HG03469 (cell line): ENCODE data around the gene TMEM59L.

ENCODE experiments used
- ATAC-seq: cut with Tn5 transposase; IDR thresholded peaks from one replicate; pipeline ENCODE4 v1.9.1; 2021; ENCODE audit warnings: mild to moderate bottlenecking, moderate library complexity, moderate number of reproducible peaks; ENCODE audit not compliant: unreplicated experiment

TMEM59L gene

DNA sequence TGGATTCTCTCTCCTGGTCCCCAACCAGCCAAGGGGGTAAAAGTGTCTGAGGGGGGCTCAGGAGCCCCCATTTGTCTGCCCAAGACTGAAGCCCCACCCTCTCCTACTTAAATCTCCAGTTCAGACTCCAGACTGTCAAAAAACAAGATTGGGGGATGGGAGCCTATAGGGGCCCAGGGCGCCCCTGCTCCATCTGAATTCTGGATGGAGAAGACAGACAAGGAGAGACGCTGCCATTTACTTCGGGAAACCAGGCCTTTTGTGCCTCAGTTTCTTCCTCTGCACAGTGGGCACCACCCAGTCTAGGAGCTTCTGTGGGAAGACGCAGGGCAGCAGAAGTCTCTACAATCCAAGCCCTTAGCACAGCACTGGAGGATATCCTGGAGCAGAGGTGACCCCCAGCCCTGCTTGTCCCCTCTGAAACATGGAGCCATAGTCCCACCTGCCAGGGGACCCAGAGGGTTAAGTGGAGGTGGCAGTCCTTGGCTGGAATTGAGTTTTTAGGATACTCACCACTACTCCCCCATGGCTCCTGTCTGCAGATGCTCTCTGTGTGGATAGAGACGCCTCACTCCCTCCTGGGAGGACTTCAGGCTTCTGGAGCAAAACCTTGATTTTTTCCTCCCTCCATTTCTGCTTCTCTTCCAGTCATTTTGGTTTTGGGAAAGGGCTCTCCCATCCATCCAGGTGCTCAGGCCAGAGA lies 4.4 kb upstream of the TMEM59L start:
- ATAC-seq: no peak

DNA sequence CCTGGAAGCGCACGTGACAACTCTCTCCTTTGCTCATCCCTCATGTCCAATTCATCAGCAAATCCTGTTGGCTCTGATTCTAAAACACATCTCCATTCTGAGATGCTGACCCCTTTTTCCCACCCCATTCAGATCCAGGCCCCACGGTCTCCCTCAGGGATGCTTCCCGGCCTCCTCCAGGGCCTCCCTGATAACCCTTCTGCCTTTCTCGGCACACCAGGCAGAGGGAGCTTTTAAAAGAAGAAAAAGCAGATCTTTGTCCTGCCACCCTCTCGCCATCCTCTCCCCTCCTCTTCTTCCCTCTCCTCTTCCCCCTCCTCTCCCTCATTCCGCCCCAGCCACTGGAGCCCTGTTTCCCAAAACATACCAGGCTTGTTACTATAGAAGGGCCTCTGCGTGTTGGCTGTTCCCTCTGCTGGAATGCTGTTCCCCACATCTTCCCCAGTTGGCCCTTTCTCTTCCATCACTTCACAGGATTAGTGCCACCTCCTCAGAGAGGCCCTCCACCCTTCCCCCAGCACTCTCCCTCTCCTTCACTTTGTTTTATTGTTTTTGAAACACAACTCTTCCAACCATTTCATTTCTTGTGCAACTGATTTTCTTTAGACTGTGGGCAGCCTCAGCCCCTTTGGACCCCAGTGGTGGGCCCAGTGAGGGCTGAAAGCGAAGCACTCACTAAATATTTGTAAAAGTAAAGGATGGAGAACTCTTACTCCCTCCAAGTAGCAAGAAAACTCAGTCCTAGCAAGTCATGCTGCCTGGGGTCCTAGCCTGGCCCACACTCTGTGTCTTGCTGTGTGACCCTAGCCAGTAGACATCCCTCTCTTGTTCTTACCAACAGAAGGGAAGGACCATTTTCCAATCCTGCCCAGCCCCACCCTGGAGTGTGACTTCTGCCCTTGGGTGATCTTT lies 3.6 kb upstream of the TMEM59L start:
- ATAC-seq: no peak

DNA sequence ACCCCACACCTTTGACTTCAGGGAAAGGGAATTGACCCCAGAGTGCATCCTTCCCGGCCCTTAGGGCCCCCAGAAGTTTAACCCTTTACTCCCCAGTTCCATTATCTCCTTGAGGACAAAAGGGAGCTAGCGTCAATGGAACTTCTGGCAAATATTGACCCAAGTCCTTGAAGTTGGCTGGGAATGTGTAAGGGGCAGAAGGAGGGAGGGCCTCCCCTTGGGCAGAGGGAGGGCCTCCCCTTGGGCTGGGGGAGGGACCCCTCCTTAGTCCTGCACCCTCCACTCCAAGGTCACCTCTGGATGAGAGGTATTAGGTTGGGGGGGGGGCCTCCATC lies 3.0 kb upstream of the TMEM59L start:
- no peak for ATAC-seq

- ATAC-seq: no peak
Observed at GRCh38 chr19:18610245-18610555, 2.5 kb upstream of the TMEM59L start.

- ATAC-seq: no peak
Observed at GRCh38 chr19:18610556-18611326, 1.9 kb upstream of the TMEM59L start.

DNA sequence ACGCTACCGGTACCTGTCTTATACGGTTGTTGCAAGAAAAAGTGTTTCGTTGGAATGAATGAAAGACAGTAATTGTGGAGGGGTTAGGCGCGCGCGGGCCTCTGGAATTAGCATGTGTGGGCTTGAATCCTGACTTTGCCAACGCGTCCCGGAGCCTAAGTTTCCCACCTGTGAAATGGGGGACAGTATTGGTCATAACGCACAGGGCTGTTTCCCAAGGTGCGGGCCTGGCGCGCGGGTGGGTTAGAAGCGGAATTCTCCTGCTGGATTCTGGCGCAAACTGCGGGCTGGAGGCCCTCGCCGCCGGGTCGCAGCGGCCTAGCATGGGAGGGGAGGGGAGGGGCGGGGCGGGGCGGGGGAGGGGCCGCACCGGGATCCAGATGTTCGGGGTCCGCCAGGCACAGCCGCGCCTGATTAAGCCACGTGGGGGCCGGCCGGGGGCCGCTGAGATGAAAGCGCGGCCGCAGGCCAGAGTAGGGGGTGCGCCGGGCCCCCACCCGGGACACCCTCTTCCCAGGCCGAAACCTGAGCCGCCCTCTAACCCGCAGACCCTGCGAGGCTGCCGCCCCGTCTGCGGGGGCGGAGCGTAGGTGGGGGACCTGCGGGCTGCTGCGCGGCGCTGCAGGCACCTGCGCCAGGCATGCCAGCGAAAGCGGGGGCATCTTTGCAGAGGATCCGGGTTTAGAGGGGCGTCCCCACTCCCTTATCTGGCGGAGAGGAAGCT lies 1.2 kb upstream of the TMEM59L start:
- no peak for ATAC-seq

DNA sequence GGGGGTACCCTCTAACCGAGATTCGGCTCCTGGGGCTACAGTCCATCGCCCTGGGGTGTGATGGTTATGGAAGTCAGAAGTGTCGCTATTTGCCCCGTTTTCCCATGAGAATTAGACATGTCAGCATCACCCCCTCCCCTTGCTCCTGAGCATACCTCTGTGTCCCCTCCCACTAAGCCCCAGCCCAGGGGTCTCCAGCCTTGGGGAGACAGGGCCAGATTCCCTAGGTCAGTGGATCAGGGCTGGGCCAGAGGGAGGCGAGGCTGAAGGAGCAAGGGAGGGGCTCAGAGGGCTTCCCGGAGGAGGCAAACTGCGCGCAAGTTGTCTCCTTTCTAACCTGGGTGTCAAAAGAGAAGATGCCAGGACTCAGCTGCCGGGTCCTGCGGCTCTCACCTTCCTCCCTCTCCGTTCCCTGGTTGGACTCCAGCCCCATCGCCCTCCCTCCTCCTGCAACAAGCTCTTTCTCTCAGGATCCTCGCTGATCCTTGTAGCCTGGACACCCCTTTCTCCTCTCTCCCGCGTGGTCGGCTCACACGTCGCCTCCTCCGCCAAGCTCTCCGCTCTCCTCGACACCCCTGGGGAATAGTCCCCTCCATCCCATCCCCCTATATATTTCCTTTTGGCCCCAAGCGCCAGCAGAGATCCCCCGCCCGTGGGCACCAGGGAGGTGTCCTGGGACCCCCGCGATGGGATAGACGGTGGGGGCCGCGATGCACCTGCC lies 459 bp upstream of the TMEM59L start:
- ATAC-seq: no peak

GRCh38 chr19:18613589-18614234 lies 1.0 kb downstream of the TMEM59L start:
- ATAC-seq: no peak

DNA sequence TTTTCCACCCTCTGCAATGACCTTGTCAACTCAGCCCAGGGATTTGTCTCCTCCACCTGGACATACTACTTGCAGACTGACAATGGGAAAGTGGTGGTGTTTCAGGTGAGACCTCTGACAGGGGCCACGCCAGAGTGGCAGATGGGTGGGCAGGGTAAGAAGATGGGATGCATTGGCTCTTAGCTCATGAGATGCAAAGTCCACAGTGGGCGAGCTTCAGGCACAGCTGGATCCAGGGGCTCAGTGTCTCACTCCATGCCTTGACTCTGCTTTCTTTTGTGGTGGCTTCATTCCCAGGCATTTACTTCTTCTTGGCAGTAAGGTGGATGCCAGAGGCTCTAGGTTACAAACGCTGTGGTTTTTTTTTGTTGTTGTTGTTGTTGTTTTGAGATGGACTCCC lies 3.4 kb downstream of the TMEM59L start:
- ATAC-seq: no peak

DNA sequence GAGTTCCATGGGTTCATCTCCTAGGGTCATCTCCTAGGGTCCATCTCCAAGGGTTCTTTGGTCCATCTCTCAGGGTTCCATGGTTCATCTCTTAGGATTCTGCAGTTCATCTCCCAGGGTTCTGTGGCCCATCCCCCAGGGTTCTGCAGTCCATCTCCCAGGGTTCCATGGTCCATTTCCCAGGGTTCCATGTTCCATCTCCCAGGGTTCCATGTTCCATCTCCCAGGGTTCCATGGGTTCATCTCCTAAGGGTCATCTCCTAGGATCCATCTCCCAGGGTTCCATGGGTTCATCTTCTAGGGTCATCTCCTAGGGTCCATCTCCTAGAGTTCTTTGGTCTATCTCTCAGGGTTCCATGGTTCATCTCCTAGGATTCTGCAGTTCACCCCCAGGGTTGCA lies 4.9 kb downstream of the TMEM59L start:
- no peak for ATAC-seq

- no peak for ATAC-seq
Observed at GRCh38 chr19:18618236-18618635, 5.6 kb downstream of the TMEM59L start.

- ATAC-seq: no peak
Observed at GRCh38 chr19:18620311-18620710, 7.6 kb downstream of the TMEM59L start.

DNA sequence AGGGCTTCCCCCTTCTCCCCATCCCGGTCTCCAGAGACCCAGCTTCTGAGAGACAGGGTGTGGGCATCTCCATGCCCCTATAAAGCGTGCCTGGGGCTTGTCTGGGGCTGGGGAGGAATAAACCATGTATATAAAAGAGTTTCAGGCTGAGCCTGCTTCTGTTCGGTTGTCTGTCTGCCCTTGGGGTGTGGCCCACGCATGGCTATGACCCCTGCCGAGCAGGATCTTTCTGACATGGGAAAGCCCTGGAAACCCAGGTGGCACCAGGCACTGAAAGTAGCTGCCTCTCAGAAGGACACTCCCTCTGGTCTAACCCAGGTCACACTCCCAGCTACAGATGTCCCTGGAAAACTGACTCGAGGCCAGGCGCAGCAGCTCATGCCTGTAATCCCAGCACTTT lies 8.2 kb downstream of the TMEM59L start:
- no peak for ATAC-seq

GRCh38 chr19:18626906-18627305 lies 14.2 kb downstream of the TMEM59L start:
- no peak for ATAC-seq

GRCh38 chr19:18629166-18630088 lies 16.8 kb downstream of the TMEM59L start:
- no peak for ATAC-seq

GRCh38 chr19:18633321-18633720 lies 20.7 kb downstream of the TMEM59L start:
- no peak for ATAC-seq

DNA sequence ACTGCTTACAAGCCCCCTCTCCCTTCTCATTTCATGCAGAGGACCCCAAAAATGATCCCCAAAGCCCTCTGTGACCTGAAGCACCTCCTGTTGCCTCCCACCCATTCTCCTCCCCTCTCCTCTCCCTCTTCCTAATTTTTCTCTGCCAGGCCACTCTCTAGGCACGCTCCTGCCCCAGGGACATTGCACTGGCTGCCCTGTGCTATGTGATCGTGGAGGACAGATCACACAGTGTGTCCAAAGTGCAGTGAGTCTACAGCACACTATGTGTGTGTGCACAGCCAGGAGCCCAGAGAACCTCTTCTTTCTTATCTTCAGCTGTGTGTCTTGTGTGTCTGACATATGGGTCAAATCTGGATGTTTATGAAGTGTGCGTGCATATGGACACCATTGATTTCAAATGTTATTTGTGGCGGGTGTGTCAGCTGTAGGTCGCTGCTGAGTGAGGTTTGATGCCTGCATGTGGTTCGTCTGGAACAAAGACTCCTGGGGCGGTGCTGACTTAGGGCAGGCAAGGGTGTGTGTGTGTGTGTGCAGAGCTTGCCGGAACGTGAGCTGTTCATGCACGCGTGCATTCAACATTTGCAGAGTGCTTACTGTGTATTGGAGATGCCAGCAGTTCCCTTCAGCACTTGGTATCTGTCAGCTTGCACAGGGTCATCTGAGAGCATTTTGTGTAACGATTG lies 22.1 kb downstream of the TMEM59L start:
- no peak for ATAC-seq

DNA sequence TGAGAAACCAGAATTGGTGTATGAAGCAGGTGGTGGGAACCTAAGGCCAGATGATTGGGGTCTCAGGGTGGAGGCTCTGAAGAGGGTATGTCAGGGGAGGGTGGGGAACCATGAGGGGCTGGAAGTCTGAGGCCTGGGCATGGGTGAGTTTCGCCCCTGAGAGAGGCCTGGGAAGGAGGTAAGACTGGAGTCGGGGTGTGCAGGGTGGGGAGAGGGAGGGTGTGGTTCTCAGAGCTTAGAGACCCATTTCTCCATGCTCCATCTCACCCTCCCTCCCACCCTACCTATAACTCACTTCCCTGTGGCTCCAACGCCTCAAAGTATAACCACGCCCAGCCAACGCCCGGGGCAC lies 23.1 kb downstream of the TMEM59L start:
- no peak for ATAC-seq
